IMR-90 (cell line): ENCODE data around the gene PRKRA. TPM values are rescaled to one million over a fixed set of nuclear protein-coding genes. Genes with fewer than 3 reads are reported as not detected.

Source experiments
- ATAC-seq: fragments of 200-7000 bp; cut with Tn5 transposase; 2 replicates; pipeline ENCODE4 v1.9.1; 2020; ENCODE audit warnings: low read depth, mild to moderate bottlenecking, moderate library complexity
- BruUV-seq: library from RNA; stranded (reverse); fragments of 400-500 nt; replicated peaks from 2 replicates; lab custom pipeline; 2021; lab: Mats Ljungman, UMichigan
- CTCF ChIA-PET: fragments of 300-600 bp; formaldehyde crosslinking; extraction: SDS; loops from one replicate; lab custom pipeline; 2021; ENCODE audit warnings: antibody characterized with exemption; lab: Yijun Ruan, JAX
- POLR2A ChIA-PET: fragments of 300-600 bp; sonication (Branson Sonifier 250); formaldehyde crosslinking; loops from one replicate; lab custom pipeline; 2022; ENCODE audit warnings: antibody characterized with exemption; ENCODE audit not compliant: unreplicated experiment; lab: Charles Lee
- DNase-seq: peaks from one replicate; pipeline ENCODE4 v3.0.0; 2013
- H2AFZ ChIP-seq: replicated peaks from 2 replicates; pipeline ENCODE3; 2013; ENCODE audit warnings: low read length, mild to moderate bottlenecking; ENCODE audit not compliant: poor library complexity
- H2AK5ac ChIP-seq: 2 replicates; pipeline ENCODE4 v1.6.1; 2013; ENCODE audit warnings: low read depth, low read length, inconsistent platforms
- H2AK9ac ChIP-seq: replicated peaks from 2 replicates; pipeline ENCODE3; 2013; ENCODE audit warnings: mild to moderate bottlenecking, low read depth, low read length, moderate library complexity; ENCODE audit not compliant: poor library complexity
- H2BK120ac ChIP-seq: 2 replicates; pipeline ENCODE4 v1.6.1; 2013; ENCODE audit warnings: low read depth, low read length, inconsistent platforms
- H2BK15ac ChIP-seq: 3 replicates; pipeline ENCODE4 v1.6.1; 2013; ENCODE audit warnings: low read depth, low read length, inconsistent platforms
- H2BK20ac ChIP-seq: 2 replicates; pipeline ENCODE4 v1.6.1; 2013; ENCODE audit warnings: low read depth, mild to moderate bottlenecking, inconsistent platforms, low read length, moderate library complexity
- H2BK5ac ChIP-seq: 2 replicates; pipeline ENCODE4 v1.6.1; 2013; ENCODE audit warnings: mild to moderate bottlenecking, low read depth, low read length, inconsistent platforms; ENCODE audit not compliant: poor library complexity, severe bottlenecking
- H3K14ac ChIP-seq: replicated peaks from 2 replicates; pipeline ENCODE4 v1.6.1; 2013; ENCODE audit warnings: low read depth, low read length, inconsistent platforms
- H3K18ac ChIP-seq: 2 replicates; pipeline ENCODE4 v1.6.1; 2013; ENCODE audit warnings: low read depth, low read length, control low read depth
- H3K23ac ChIP-seq: 2 replicates; pipeline ENCODE4 v1.6.1; 2013; ENCODE audit warnings: low read depth, low read length, inconsistent platforms
- H3K27ac ChIP-seq: 2 replicates; pipeline ENCODE4 v1.5.1; 2013; ENCODE audit warnings: mild to moderate bottlenecking, control low read depth, low read length; ENCODE audit not compliant: insufficient read depth
- H3K27me3 ChIP-seq: 2 replicates; pipeline ENCODE4 v1.6.1; 2013; ENCODE audit warnings: low read length; ENCODE audit not compliant: control insufficient read depth, insufficient read depth
- H3K36me3 ChIP-seq: 2 replicates; pipeline ENCODE4 v1.6.1; 2013; ENCODE audit warnings: low read length, mixed read lengths; ENCODE audit not compliant: control insufficient read depth, insufficient read depth
- H3K4ac ChIP-seq: 2 replicates; pipeline ENCODE4 v1.6.1; 2013; ENCODE audit warnings: low read depth, low read length, inconsistent platforms
- H3K4me1 ChIP-seq: 2 replicates; pipeline ENCODE4 v1.6.1; 2013; ENCODE audit warnings: low read length, mixed read lengths; ENCODE audit not compliant: control insufficient read depth, insufficient read depth
- H3K4me2 ChIP-seq: 2 replicates; pipeline ENCODE4 v1.6.1; 2013; ENCODE audit warnings: low read depth, mild to moderate bottlenecking, control low read depth, low read length, moderate library complexity
- H3K4me3 ChIP-seq: 2 replicates; pipeline ENCODE4 v1.5.1; 2013; ENCODE audit warnings: low read depth, mild to moderate bottlenecking, control low read depth, low read length, moderate library complexity; ENCODE audit not compliant: insufficient read depth
- H3K56ac ChIP-seq: 2 replicates; pipeline ENCODE4 v1.6.1; 2013; ENCODE audit warnings: low read length, inconsistent platforms; ENCODE audit not compliant: insufficient read depth; ENCODE audit errors: extremely low read depth
- H3K79me1 ChIP-seq, 2 experiments: 2 replicates each; pipeline ENCODE4 v1.6.1; 2013; ENCODE audit warnings: low read length in 2 of 2, inconsistent platforms in 1 of 2, low read depth in 1 of 2
- H3K9ac ChIP-seq: 2 replicates; pipeline ENCODE4 v1.6.1; 2013; ENCODE audit warnings: low read depth, low read length, control low read depth
- H3K9me1 ChIP-seq: 2 replicates; pipeline ENCODE4 v1.6.1; 2013; ENCODE audit warnings: low read length, inconsistent platforms; ENCODE audit not compliant: insufficient read depth
- H3K9me3 ChIP-seq: 2 replicates; pipeline ENCODE4 v1.6.1; 2013; ENCODE audit warnings: low read length; ENCODE audit not compliant: control insufficient read depth, insufficient read depth
- H4K20me1 ChIP-seq: 2 replicates; pipeline ENCODE4 v1.6.1; 2013; ENCODE audit warnings: low read length, inconsistent platforms; ENCODE audit not compliant: insufficient read depth
- H4K5ac ChIP-seq: 2 replicates; pipeline ENCODE4 v1.6.1; 2013; ENCODE audit warnings: mild to moderate bottlenecking, low read depth, low read length, control low read depth
- H4K8ac ChIP-seq, 2 experiments: 2 replicates each; pipeline ENCODE4 v1.6.1; 2013; ENCODE audit warnings: low read depth in 2 of 2, low read length in 2 of 2, control low read depth in 1 of 2, inconsistent platforms in 1 of 2
- H4K91ac ChIP-seq: 2 replicates; pipeline ENCODE4 v1.6.1; 2013; ENCODE audit warnings: low read depth, low read length, inconsistent platforms; ENCODE audit not compliant: insufficient read depth
- BHLHE40 ChIP-seq: fragments of 150-350 bp; IDR thresholded peaks from 2 replicates; pipeline ENCODE4 v1.6.1; 2016; ENCODE audit warnings: mild to moderate bottlenecking, low read depth, low read length
- CEBPB ChIP-seq: IDR thresholded peaks from 2 replicates; pipeline ENCODE4 v1.6.1; 2012; ENCODE audit warnings: low read depth, low read length, improper control_type of control experiment
- CHD1 ChIP-seq: IDR thresholded peaks from 2 replicates; pipeline ENCODE4 v1.6.1; 2012; ENCODE audit warnings: low read depth, low read length, improper control_type of control experiment
- ELK1 ChIP-seq: fragments of 150-350 bp; IDR thresholded peaks from 2 replicates; pipeline ENCODE4 v1.6.1; 2016; ENCODE audit warnings: low read depth, mild to moderate bottlenecking, low read length, moderate library complexity, borderline replicate concordance
- FOS ChIP-seq: fragments of 150-350 bp; IDR thresholded peaks from 2 replicates; pipeline ENCODE4 v1.6.1; 2016; ENCODE audit warnings: low read depth, low read length
- MAFK ChIP-seq: IDR thresholded peaks from 2 replicates; pipeline ENCODE4 v1.6.1; 2012; ENCODE audit warnings: low read depth, low read length, improper control_type of control experiment
- MAZ ChIP-seq: IDR thresholded peaks from 2 replicates; pipeline ENCODE4 v1.6.1; 2012; ENCODE audit warnings: low read depth, mild to moderate bottlenecking, low read length, improper control_type of control experiment, moderate library complexity, borderline replicate concordance
- MXI1 ChIP-seq: IDR thresholded peaks from 2 replicates; pipeline ENCODE4 v1.6.1; 2012; ENCODE audit warnings: low read depth, mild to moderate bottlenecking, low read length, moderate library complexity, borderline replicate concordance
- NFE2L2 ChIP-seq: fragments of 150-350 bp; IDR thresholded peaks from 2 replicates; pipeline ENCODE4 v1.6.1; 2016; ENCODE audit warnings: low read depth, mild to moderate bottlenecking, low read length
- POLR2A ChIP-seq: IDR thresholded peaks from 2 replicates; pipeline ENCODE4 v1.6.1; 2012; ENCODE audit warnings: mild to moderate bottlenecking, low read depth, low read length
- RAD21 ChIP-seq: IDR thresholded peaks from 2 replicates; pipeline ENCODE4 v1.6.1; 2012; ENCODE audit warnings: low read length, improper control_type of control experiment
- RCOR1 ChIP-seq: IDR thresholded peaks from 2 replicates; pipeline ENCODE4 v1.6.1; 2012; ENCODE audit warnings: mild to moderate bottlenecking, low read length, improper control_type of control experiment; ENCODE audit not compliant: insufficient replicate concordance
- RFX5 ChIP-seq: IDR thresholded peaks from 2 replicates; pipeline ENCODE4 v1.8.0; 2012; ENCODE audit warnings: low read depth, mild to moderate bottlenecking, low read length, moderate library complexity
- SMC3 ChIP-seq: fragments of 150-350 bp; IDR thresholded peaks from 2 replicates; pipeline ENCODE4 v1.6.1; 2016; ENCODE audit warnings: low read depth, mild to moderate bottlenecking, antibody characterized with exemption, low read length, moderate library complexity
- USF2 ChIP-seq: fragments of 150-350 bp; IDR thresholded peaks from 2 replicates; pipeline ENCODE4 v1.6.1; 2017; ENCODE audit warnings: mild to moderate bottlenecking, antibody characterized with exemption, low read length, low read depth
- WGBS, 2 experiments: methylation state at CpG; one replicate each; pipeline versions ENCODE4 v1.1.5 to v1.1.7; 2013; ENCODE audit warnings: missing lambda C conversion rate in 2 of 2; ENCODE audit not compliant: insufficient read length in 1 of 2; ENCODE audit errors: extremely low coverage in 2 of 2; 5-methylcytosine and 5-hydroxymethylcytosine counted together
- dilution Hi-C: fragments of 300-500 bp; cut with HindIII; formaldehyde crosslinking; loops from one replicate; pipeline ENCODE4 v1.14.3; 2018; ENCODE audit warnings: low sequenced_read_pairs; ENCODE audit not compliant: unreplicated experiment
- in situ Hi-C: fragments of 300-500 bp; cut with MboI; formaldehyde crosslinking; loops from 3 replicates; pipeline ENCODE4 v1.14.3; 2019; ENCODE audit warnings: low sequenced_read_pairs, inconsistent platforms, mixed read lengths
- intact Hi-C: fragments of 100-400 bp; cut with micrococcal nuclease; formaldehyde crosslinking; loops from 2 replicates; pipeline ENCODE4 v1.10.0; 2022
- polyA plus RNA-seq, 3 experiments: library from polyadenylated mRNA; depleted of rRNA; stranded (reverse); fragments of >200 nt; gene quantifications; 2 replicates each; pipeline ENCODE4 v1.2.3, GENCODE V29; 2012; ENCODE audit warnings: low replicate concordance in 1 of 3
- total RNA-seq: library from RNA; depleted of rRNA; stranded (reverse); fragments of >200 nt; gene quantifications from 2 replicates; pipeline ENCODE4 v1.2.3, GENCODE V29; 2012
- TF ChIP-seq, protein P1 (sequence below): conservative IDR thresholded peaks from 2 replicates; pipeline ENCODE4 v1.5.1; 2012; ENCODE audit warnings: mild to moderate bottlenecking, low read depth, low read length, improper control_type of control experiment

The PRKRA gene
- total and polyA plus RNA-seq, 2 of the 4 experiments (the other 2 are of a cell fraction) = 39.5 to 53.6 TPM

DNA sequence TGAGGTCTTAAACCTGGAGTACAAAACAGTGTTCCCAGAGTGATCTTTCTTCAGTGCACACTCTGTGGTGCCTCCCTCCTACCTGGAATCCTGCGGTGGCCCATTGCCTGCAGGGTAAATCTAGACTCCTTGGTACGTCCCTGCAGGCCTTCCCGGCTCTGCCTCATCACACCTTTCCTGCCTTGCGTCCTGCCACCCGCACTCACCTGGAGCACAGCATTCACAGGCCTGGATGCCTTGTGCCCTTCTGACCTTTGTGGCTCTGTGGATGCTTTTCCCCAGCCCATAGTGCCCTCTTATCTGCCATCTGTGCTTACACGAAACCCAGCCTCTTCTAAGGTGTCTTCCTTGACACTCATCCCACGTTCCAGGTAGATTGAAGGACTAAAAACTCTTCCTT, 62.7 kb downstream of the PRKRA start:
- no peak overlapping the region for H3K14ac ChIP-seq
- TF ChIP-seq RCOR1 (no peak), MAZ (no peak), FOS (no peak), MAFK (no peak), NFE2L2 (no peak), SMC3 (no peak), BHLHE40 (no peak), POLR2A (no peak), MXI1 (no peak), CEBPB (no peak), CHD1 (no peak), ELK1 (no peak), RFX5 (no peak), USF2 (no peak), RAD21 (no peak)
- TF ChIP-seq, protein P1, sequence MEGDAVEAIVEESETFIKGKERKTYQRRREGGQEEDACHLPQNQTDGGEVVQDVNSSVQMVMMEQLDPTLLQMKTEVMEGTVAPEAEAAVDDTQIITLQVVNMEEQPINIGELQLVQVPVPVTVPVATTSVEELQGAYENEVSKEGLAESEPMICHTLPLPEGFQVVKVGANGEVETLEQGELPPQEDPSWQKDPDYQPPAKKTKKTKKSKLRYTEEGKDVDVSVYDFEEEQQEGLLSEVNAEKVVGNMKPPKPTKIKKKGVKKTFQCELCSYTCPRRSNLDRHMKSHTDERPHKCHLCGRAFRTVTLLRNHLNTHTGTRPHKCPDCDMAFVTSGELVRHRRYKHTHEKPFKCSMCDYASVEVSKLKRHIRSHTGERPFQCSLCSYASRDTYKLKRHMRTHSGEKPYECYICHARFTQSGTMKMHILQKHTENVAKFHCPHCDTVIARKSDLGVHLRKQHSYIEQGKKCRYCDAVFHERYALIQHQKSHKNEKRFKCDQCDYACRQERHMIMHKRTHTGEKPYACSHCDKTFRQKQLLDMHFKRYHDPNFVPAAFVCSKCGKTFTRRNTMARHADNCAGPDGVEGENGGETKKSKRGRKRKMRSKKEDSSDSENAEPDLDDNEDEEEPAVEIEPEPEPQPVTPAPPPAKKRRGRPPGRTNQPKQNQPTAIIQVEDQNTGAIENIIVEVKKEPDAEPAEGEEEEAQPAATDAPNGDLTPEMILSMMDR = no peak
- no peak overlapping the region for H4K8ac ChIP-seq
- H2AK5ac ChIP-seq = no peak overlapping the region
- H2BK15ac ChIP-seq = no peak overlapping the region
- H4K5ac ChIP-seq = no peak overlapping the region
- H2BK20ac ChIP-seq = no peak overlapping the region; the same call in 1 of the 2 replicates
- H2BK120ac ChIP-seq = no peak overlapping the region
- intact Hi-C loops = no loop called here
- no peak overlapping the region for H3K27ac ChIP-seq
- H4K91ac ChIP-seq = no peak overlapping the region
- H3K4me1 ChIP-seq = peaks cover 8% of the 10 kb centered on the region
- H3K18ac ChIP-seq = no peak overlapping the region
- CTCF ChIA-PET = no interaction called here
- POLR2A ChIA-PET = no interaction called here
- dilution Hi-C loops = no loop called here
- no peak overlapping the region for H3K4ac ChIP-seq
- H3K56ac ChIP-seq = no peak overlapping the region
- H3K79me1 ChIP-seq = no peaks in the 10 kb centered on the region
- BruUV-seq = no TSS peak
- no peaks in the 10 kb centered on the region for H3K27me3 ChIP-seq
- H2BK5ac ChIP-seq = no peak overlapping the region
- in situ Hi-C loops = no loop called here
- H3K9me1 ChIP-seq = peaks cover 6% of the 10 kb centered on the region
- no peak overlapping the region for H2AFZ ChIP-seq
- no peaks in the 10 kb centered on the region for H3K36me3 ChIP-seq
- no peak overlapping the region for H3K23ac ChIP-seq
- H3K4me3 ChIP-seq = no peak overlapping the region
- DNase-seq (no peak), ATAC-seq (no peak)
- no peaks in the 10 kb centered on the region for H3K9me3 ChIP-seq
- H3K4me2 ChIP-seq = no peak overlapping the region
- 98% methylated on average over 5 of the region's 7 CpGs; no CpG with 5 or more reads in 1 of the 2 experiments for WGBS, 2 experiments
- no peaks in the 10 kb centered on the region for H4K20me1 ChIP-seq
- H3K9ac ChIP-seq = no peak overlapping the region
- no peak overlapping the region for H2AK9ac ChIP-seq
